Fibroblast of lung (primary cell): ENCODE results near the gene GNB1L. TPM values are rescaled to one million over a fixed set of nuclear protein-coding genes. Genes with fewer than 3 reads are reported as not detected.

Source experiments
- DNase-seq, 2 donors: peaks; one replicate each; pipeline versions ENCODE4 v3.0.0 to v3.0.0-alpha.2; 2010; ENCODE audit warnings: low read depth in 2 of 2
- H2AFZ ChIP-seq: 2 replicates; pipeline ENCODE4 v1.5.1; 2012; ENCODE audit warnings: low read length, control low read depth, inconsistent platforms
- H3K27ac ChIP-seq: 2 replicates; pipeline ENCODE4 v1.5.1; 2011; ENCODE audit warnings: low read length, control low read depth; ENCODE audit not compliant: insufficient read depth
- H3K27me3 ChIP-seq: 2 replicates; pipeline ENCODE4 v1.5.1; 2011; ENCODE audit warnings: mild to moderate bottlenecking, low read length; ENCODE audit not compliant: control insufficient read depth, insufficient read depth
- H3K36me3 ChIP-seq: 2 replicates; pipeline ENCODE4 v1.5.1; 2011; ENCODE audit warnings: low read length; ENCODE audit not compliant: control insufficient read depth, insufficient read depth
- H3K4me1 ChIP-seq: 2 replicates; pipeline ENCODE4 v1.5.1; 2011; ENCODE audit warnings: low read length; ENCODE audit not compliant: control insufficient read depth, insufficient read depth; ENCODE audit errors: extremely low read depth
- H3K4me2 ChIP-seq: 2 replicates; pipeline ENCODE4 v1.5.1; 2011; ENCODE audit warnings: low read length, control low read depth; ENCODE audit not compliant: insufficient read depth; ENCODE audit errors: extremely low read depth
- H3K4me3 ChIP-seq, 4 experiments: fragments of 200-600 bp in 1 of 4; sonication (generic) in 1 of 4; replicated peaks in 1 of 4; 2 replicates each; pipeline ENCODE4 v1.5.1; 2011 to 2016; ENCODE audit warnings: low read length in 4 of 4, low read depth in 3 of 4, mild to moderate bottlenecking in 3 of 4, control low read depth in 2 of 4, inconsistent platforms in 1 of 4, mixed read lengths in 1 of 4; ENCODE audit not compliant: insufficient read depth in 1 of 4; ENCODE audit errors: control extremely low read depth in 1 of 4
- H3K79me2 ChIP-seq: 2 replicates; pipeline ENCODE4 v1.5.1; 2012; ENCODE audit warnings: mild to moderate bottlenecking, low read length, inconsistent platforms; ENCODE audit not compliant: control insufficient read depth, insufficient read depth
- H3K9ac ChIP-seq: 2 replicates; pipeline ENCODE4 v1.5.1; 2011; ENCODE audit warnings: mild to moderate bottlenecking, low read length, control low read depth; ENCODE audit not compliant: insufficient read depth
- H3K9me3 ChIP-seq: 2 replicates; pipeline ENCODE4 v1.5.1; 2012; ENCODE audit warnings: low read depth, low read length; ENCODE audit not compliant: control insufficient read depth, insufficient read depth
- H4K20me1 ChIP-seq: 2 replicates; pipeline ENCODE4 v1.5.1; 2011; ENCODE audit warnings: low read length; ENCODE audit not compliant: control insufficient read depth, insufficient read depth; ENCODE audit errors: extremely low read depth
- CTCF ChIP-seq, 2 donors: IDR thresholded peaks in 1 of 2; conservative IDR thresholded peaks in 1 of 2; 1 replicate in 1 of 2; 2 replicates in 1 of 2; pipeline ENCODE4 v1.5.1; 2011 to 2012; ENCODE audit warnings: low read length in 2 of 2, control low read depth in 1 of 2, inconsistent platforms in 1 of 2, low read depth in 1 of 2, mild to moderate bottlenecking in 1 of 2
- EZH2 ChIP-seq: IDR thresholded peaks from 2 replicates; pipeline ENCODE4 v1.5.1; 2012; ENCODE audit warnings: low read length, control low read depth, mild to moderate bottlenecking; ENCODE audit errors: missing control alignments
- polyA plus RNA-seq, 2 donors: library from polyadenylated mRNA; depleted of rRNA in 1 of 2; stranded (reverse) in 1 of 2; unstranded in 1 of 2; fragments of >200 nt; gene quantifications; 2 replicates each; pipeline ENCODE4 v1.2.1, GENCODE V29; 2011 to 2012; ENCODE audit warnings: missing spikeins in 1 of 2
- total RNA-seq: library from RNA; depleted of rRNA; stranded (reverse); fragments of >200 nt; gene quantifications from 2 replicates; pipeline ENCODE4 v1.2.1, GENCODE V29; 2014

Gene GNB1L
- total and polyA plus RNA-seq, 2 donors (not counting 1 experiment from before 2014, with no cell fraction given) = 1.4 to 7.8 TPM

- no peak for DNase-seq
- H3K4me3 ChIP-seq = no peak overlapping the region
- no peak overlapping the region for H2AFZ ChIP-seq
- no peak overlapping the region for H3K27ac ChIP-seq
- H4K20me1 ChIP-seq = no peaks in the 10 kb centered on the region
- TF ChIP-seq CTCF (conservative IDR thresholded peaks at IDR 0.05 in 1 of 2, IDR thresholded peaks at IDR 0.05 in 1 of 2; ENCODE audit: low read depth in 1 of 2, low read length in 2 of 2) (no peak), EZH2 (no peak)
- H3K9me3 ChIP-seq = no peaks in the 10 kb centered on the region
- no peaks in the 10 kb centered on the region for H3K79me2 ChIP-seq
- H3K9ac ChIP-seq = no peak overlapping the region
- H3K36me3 ChIP-seq = no peaks in the 10 kb centered on the region
- H3K4me2 ChIP-seq = no peak overlapping the region
- H3K4me1 ChIP-seq = no peaks in the 10 kb centered on the region
- no peaks in the 10 kb centered on the region for H3K27me3 ChIP-seq
Measured at GRCh38 chr22:19786264-19786585, 68.4 kb downstream of the GNB1L start.

GRCh38 chr22:19785461-19786263, 69.0 kb downstream of the GNB1L start:
- Histone ChIP-seq H3K4me1 (no peaks in the 10 kb centered on the region), H3K9ac (no peak overlapping the region), H3K4me2 (no peak overlapping the region), H3K36me3 (no peaks in the 10 kb centered on the region), H3K27me3 (no peaks in the 10 kb centered on the region), H3K27ac (no peak overlapping the region), H3K9me3 (no peaks in the 10 kb centered on the region), H3K79me2 (no peaks in the 10 kb centered on the region), H3K4me3 (no peak overlapping the region), H4K20me1 (no peaks in the 10 kb centered on the region), H2AFZ (no peak overlapping the region)
- TF ChIP-seq CTCF (conservative IDR thresholded peaks at IDR 0.05 in 1 of 2, IDR thresholded peaks at IDR 0.05 in 1 of 2; ENCODE audit: low read depth in 1 of 2, low read length in 2 of 2) (no peak), EZH2 (no peak)
- no peak for DNase-seq

GRCh38 chr22:19784384-19785175, 70.1 kb downstream of the GNB1L start:
- Histone ChIP-seq H3K36me3 (no peaks in the 10 kb centered on the region), H3K27ac (no peak overlapping the region), H3K4me1 (peaks cover 5% of the 10 kb centered on the region), H3K79me2 (no peaks in the 10 kb centered on the region), H3K9me3 (no peaks in the 10 kb centered on the region), H3K4me3 (no peak overlapping the region), H3K9ac (no peak overlapping the region), H3K27me3 (peaks cover 6% of the 10 kb centered on the region), H3K4me2 (no peak overlapping the region), H2AFZ (no peak overlapping the region), H4K20me1 (no peaks in the 10 kb centered on the region)
- no peak for TF ChIP-seq EZH2
- TF ChIP-seq CTCF (conservative IDR thresholded peaks at IDR 0.05 in 1 of 2, IDR thresholded peaks at IDR 0.05 in 1 of 2; ENCODE audit: low read depth in 1 of 2, low read length in 2 of 2) = no peak
- DNase-seq = no peak
